ENCODE data around the gene HCN2. TPM values are rescaled to one million over a fixed set of nuclear protein-coding genes. Genes with fewer than 3 reads are reported as not detected.

Gene HCN2
- total RNA-seq, 6 donors from 2014 or later: 0.46 to 0.47 (median 0.46) TPM; not detected in 3

DNA sequence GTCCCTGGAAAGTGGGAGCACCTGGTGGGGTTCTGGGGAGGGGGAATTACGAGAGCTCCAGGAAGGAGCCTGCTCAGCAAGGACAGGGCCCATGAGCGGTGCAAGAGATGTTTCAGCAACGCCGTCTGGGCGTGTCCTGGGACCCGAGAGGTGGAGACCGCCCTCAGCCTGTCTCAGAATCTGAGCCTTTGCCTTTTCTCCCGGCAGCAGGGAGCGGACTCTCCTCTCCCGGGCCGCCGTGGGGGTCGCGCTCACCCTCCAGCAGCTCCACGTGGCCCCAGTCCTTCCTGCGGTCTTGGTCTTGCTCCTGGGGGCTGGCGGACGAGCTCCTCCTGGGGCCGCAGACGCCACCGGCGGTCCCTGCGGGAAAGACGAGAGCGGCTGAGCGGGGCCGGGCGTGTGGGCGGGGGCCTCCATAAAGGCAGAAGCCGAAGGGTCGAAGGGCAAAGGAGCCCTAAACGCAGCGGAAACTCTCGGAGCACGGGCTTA, 42.9 kb downstream of the HCN2 start:
- WGBS, 2 donors: 3 to 6% methylated on average over 11 to 33 of the region's 35 CpGs
- Histone ChIP-seq H3K4me3 (peak overlapping the region; percentile 76 to 99 (median 88)), H3K9me3 (no peaks in the 10 kb centered on the region), H3K4me1 (peaks cover 22 to 31% (median 22%) of the 10 kb centered on the region in 4 donors), H3K36me3 (peaks cover 0 to 27% (median 20%) of the 10 kb centered on the region in 4 donors), H3K27me3 (no peaks in the 10 kb centered on the region), H3K27ac (peak overlapping the region; percentile 67 to 76 (median 70))
- DNase-seq: peak; percentile 39 to 90
- ATAC-seq (ENCODE audit: low FRiP score in 2 of 2): peak in 1 of 2 donors; percentile 59
- no peak for TF ChIP-seq POLR2AphosphoS5 (IDR thresholded peaks at IDR 0.05)
- TF ChIP-seq, protein P1, sequence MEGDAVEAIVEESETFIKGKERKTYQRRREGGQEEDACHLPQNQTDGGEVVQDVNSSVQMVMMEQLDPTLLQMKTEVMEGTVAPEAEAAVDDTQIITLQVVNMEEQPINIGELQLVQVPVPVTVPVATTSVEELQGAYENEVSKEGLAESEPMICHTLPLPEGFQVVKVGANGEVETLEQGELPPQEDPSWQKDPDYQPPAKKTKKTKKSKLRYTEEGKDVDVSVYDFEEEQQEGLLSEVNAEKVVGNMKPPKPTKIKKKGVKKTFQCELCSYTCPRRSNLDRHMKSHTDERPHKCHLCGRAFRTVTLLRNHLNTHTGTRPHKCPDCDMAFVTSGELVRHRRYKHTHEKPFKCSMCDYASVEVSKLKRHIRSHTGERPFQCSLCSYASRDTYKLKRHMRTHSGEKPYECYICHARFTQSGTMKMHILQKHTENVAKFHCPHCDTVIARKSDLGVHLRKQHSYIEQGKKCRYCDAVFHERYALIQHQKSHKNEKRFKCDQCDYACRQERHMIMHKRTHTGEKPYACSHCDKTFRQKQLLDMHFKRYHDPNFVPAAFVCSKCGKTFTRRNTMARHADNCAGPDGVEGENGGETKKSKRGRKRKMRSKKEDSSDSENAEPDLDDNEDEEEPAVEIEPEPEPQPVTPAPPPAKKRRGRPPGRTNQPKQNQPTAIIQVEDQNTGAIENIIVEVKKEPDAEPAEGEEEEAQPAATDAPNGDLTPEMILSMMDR (IDR thresholded peaks at IDR 0.05): no peak
- no peak for TF ChIP-seq POLR2A (IDR thresholded peaks at IDR 0.05)
- no peak for TF ChIP-seq EP300 (IDR thresholded peaks at IDR 0.05)

DNA sequence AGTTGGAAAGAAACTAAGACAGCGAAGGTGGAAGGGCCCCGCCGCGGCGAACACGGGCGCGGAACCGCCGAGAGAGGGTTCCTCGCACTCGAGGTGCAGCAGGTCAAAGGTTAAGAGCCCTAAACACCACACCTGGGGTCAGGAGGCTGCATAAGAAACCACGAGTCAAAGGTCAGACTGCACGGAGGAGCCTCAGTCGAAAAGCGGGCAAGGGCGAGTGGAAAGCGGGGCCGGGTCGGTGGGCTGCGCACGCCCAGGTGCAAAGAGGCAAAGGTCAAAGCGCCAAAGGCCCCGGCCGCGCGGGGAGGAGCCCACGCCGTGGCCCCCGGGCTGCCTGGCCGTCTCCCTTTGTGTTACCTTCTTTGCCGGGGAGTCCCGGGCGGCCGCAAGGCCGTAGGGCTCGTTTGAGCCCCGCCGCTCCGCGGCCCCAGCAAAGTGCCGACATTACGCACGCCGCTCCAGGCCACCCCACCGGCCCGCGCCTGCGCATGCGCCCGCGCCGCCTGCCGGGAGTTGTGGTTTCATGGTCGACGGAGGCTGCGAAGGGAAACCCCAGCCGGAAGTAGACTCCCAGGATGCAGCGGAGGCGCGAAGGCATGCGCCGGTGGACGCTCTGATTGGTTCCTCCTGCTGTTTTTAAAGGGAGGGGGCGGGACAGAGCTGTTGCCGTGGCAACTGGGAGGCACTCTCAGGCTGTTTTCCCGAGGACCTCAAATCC, 43.5 kb downstream of the HCN2 start, which contains the start of gene POLRMT:
TSS of gene POLRMT (minus strand) at position 470 of the 718 bp plus-strand sequence. CDS start at position 445, 25 bp downstream.
- peaks cover 0 to 23% (median 16%) of the 10 kb centered on the region in 4 donors for H3K36me3 ChIP-seq
- H3K4me3 ChIP-seq: peak within 1 kb of the TSS; percentile 76 to 99 (median 88)
- H3K9me3 ChIP-seq: no peaks in the 10 kb centered on the region
- peak; percentile 98 to 99 for DNase-seq
- 0 to 1% methylated on average over 27 to 46 of the region's 67 CpGs for WGBS, 2 donors
- no peaks in the 10 kb centered on the region for H3K27me3 ChIP-seq
- peaks cover 22 to 31% (median 22%) of the 10 kb centered on the region in 4 donors for H3K4me1 ChIP-seq
- H3K27ac ChIP-seq: peak within 1 kb of the TSS; percentile 67 to 76 (median 70)
- ATAC-seq (ENCODE audit: low FRiP score in 2 of 2): peak; percentile 95 to 98
- no peak for TF ChIP-seq EP300 (IDR thresholded peaks at IDR 0.05)
- TF ChIP-seq POLR2A (IDR thresholded peaks at IDR 0.05): peak in 1 of 4 donors; percentile 66
- TF ChIP-seq, protein P1 (IDR thresholded peaks at IDR 0.05): peak in 4 of 6 experiments; percentile 15 to 36 (median 24)
- peak; percentile 75 to 81 for TF ChIP-seq POLR2AphosphoS5 (IDR thresholded peaks at IDR 0.05)

DNA sequence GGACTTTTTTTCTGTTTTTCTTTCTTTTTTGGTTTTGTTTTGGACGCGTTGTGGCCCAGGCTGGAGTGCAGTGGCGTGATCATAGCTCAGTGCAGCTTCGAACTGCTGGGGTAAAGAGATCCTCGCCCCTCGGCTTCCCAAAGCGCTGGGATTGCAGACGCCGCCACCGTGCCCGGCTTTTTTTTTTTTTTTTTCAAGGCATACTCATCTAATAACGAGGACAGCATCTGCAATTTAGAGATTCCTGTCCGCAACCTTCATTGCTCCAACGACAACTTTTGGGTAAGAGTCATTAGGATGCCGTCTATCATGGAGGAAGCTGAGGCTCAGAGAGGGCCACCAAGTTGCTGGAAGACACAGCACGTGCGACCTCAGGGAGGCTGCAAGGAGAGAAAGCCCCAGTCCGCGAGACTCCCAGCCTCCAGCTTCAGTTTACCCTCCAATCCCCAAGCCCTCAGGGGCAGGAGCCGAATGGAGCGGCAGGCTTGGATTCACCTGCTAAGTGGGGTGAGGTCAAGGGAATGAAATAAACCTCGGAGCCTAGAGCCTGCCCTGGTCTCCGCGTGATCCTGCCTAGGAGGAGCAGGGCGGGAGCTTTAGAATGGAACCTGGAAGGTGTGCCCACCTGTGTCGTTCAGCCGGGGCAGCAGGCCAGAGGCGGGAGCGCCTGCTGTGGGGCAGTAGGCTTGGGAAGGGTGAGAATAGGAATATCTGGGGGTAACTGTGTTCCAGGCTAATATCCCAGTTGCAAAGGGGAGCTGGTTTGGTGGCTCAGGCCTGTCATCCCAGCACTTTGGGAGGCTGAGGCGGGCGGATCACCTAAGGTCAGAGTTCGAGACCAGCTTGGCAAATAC, 44.3 kb downstream of the HCN2 start:
- Histone ChIP-seq H3K4me1 (peaks cover 27 to 37% (median 28%) of the 10 kb centered on the region in 4 donors), H3K4me3 (peak overlapping the region; percentile 42 to 99 (median 88)), H3K36me3 (peaks cover 0 to 15% (median 9%) of the 10 kb centered on the region in 4 donors), H3K27ac (peak overlapping the region in 2 of 4 donors; percentile 67 to 76), H3K27me3 (no peaks in the 10 kb centered on the region), H3K9me3 (no peaks in the 10 kb centered on the region)
- DNase-seq (peak in 1 of 2 donors; percentile 58), ATAC-seq (ENCODE audit: low FRiP score in 2 of 2) (peak in 1 of 2 donors; percentile 4)
- 27 to 28% methylated on average over 31 to 32 of the region's 32 CpGs for WGBS, 2 donors
- TF ChIP-seq, protein P1 (IDR thresholded peaks at IDR 0.05): no peak
- no peak for TF ChIP-seq POLR2AphosphoS5 (IDR thresholded peaks at IDR 0.05)

DNA sequence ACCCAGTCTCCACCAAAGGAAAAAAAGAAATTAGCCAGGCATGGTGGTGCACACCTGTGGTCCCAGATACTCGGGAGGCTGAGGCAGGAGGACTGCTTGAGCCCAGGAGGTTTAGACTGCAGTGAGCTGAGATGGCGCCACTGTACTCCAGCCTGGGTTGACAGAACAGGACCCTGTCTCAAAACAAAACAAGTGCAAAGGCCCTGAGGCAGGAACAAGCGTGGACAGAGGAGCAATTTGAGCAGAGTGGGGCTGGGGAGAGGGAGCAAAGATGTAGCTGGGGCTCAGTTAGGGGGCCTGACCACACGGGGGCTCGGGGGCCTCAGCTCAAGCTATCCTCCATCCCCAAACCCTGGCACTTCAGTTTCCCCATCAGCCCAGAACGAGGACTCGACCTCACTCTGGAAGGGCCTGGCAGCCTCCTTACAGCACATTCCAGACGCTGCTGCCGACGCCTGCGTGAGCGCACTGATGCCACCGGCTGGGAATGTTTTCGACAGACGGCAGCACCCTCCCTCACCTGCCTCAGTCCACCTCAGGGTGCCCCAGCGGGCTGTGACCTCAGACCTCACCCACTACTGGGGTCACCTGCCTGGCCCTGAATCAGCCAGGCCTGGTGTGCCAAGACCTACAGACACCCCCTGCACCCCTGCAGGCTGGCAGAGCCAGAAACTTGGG, 45.4 kb downstream of the HCN2 start:
- Histone ChIP-seq H3K27me3 (no peaks in the 10 kb centered on the region), H3K4me1 (peaks cover 33 to 44% (median 36%) of the 10 kb centered on the region in 4 donors), H3K27ac (no peak overlapping the region), H3K36me3 (peaks cover 0 to 4% (median 2%) of the 10 kb centered on the region in 4 donors), H3K4me3 (no peak overlapping the region), H3K9me3 (no peaks in the 10 kb centered on the region)
- TF ChIP-seq EP300 (IDR thresholded peaks at IDR 0.05) (no peak), POLR2AphosphoS5 (IDR thresholded peaks at IDR 0.05) (no peak), POLR2A (IDR thresholded peaks at IDR 0.05) (no peak)
- TF ChIP-seq, protein P1 (IDR thresholded peaks at IDR 0.05): no peak
- ATAC-seq (ENCODE audit: low FRiP score in 2 of 2): no peak
- DNase-seq: peak in 1 of 2 donors; percentile 68
- WGBS, 2 donors: 84 to 91% methylated on average over 5 to 16 of the region's 16 CpGs

All from upper lobe of left lung (tissue), 6 donors.